ENCODE data around the gene NTM. TPM values are rescaled to one million over a fixed set of nuclear protein-coding genes. Genes with fewer than 3 reads are reported as not detected.

Gene NTM
- total and polyA plus RNA-seq, 9 donors, result 0.16 to 8.5 (median 0.55) TPM; not detected in 3

DNA sequence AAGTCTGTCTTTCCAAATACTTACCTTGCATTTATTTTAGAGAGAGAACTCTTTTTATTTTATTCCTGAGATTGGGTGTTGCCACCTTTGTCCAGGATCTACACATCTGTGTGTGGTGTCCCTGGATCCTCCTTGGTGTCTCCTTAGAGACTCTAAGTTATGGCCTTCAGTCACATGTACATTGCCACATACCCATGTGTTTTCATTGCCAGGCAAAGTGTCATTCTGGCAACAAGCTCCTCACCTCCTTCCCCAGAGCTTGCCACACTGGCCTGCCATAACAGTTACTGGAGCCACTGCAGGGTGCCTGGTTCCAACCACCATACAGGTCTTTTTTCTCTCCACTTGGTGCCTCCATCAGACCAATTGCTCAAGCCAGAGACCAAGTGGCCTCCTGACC, 379.7 kb downstream of the NTM start:
- TF ChIP-seq EP300 (IDR thresholded peaks at IDR 0.05) (no peak), POLR2A (IDR thresholded peaks at IDR 0.05) (no peak), CTCF (IDR thresholded peaks at IDR 0.05) (no peak)
- intact Hi-C loops (cut with DNase I), result no loop called here
- Histone ChIP-seq H3K27me3 (no peaks in the 10 kb centered on the region), H3K27ac (no peak overlapping the region), H3K4me3 (no peak overlapping the region), H3K9me3 (no peaks in the 10 kb centered on the region), H3K4me1 (ENCODE audit: insufficient read depth) (no peaks in the 10 kb centered on the region), H3K36me3 (no peaks in the 10 kb centered on the region)
- DNase-seq, result no peak

DNA sequence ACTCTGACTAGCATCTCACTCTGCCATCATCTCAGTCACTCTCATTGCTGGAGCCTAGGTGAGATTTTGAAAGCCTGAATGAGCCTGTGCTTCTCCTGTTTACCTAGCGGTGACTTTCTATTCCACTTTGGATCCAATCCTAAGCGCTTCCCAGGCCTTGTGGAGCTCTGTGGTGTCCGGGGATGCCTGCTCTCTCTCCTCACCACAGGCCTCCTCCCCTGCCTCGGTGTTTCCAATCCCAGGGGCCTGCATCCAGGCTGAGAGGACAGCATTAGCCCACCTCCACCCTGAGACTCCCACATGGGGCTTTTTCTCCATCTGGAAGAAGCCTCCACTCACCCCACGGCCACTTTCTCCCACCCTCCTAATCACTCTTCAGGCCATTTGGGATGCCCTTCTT, 380.3 kb downstream of the NTM start:
- no peak overlapping the region for H3K4me3 ChIP-seq
- 83 to 89% (median 87%) methylated on average over 5 of the region's 5 CpGs for WGBS, 3 donors
- intact Hi-C loops (cut with DNase I), result no loop called here

DNA sequence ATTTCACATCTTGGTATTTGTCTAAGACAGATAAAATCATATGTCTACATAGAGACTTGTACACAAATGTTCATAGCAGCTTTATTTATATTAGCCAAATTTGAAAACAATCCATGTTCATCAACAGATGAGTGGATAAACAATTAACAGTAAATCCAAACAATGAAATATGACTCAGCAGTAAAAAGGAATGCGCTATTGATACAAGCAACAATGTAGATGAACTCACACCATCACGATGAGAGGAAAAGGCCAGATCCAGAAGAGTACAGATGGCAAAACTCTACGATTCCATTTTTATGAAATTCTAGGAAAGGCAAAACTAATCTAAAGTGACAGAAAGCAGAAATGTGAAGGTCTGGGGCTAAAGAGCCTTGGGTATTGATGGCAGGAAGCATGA, 384.3 kb downstream of the NTM start:
- Histone ChIP-seq H3K27me3 (no peaks in the 10 kb centered on the region), H3K9me3 (no peaks in the 10 kb centered on the region), H3K27ac (no peak overlapping the region), H3K4me1 (ENCODE audit: insufficient read depth) (no peaks in the 10 kb centered on the region), H3K36me3 (no peaks in the 10 kb centered on the region), H3K4me3 (no peak overlapping the region)
- 72 to 83% (median 76%) methylated on average over 3 of the region's 3 CpGs for WGBS, 3 donors
- intact Hi-C loops (cut with DNase I), result no loop called here
- no peak for DNase-seq
- TF ChIP-seq CTCF (IDR thresholded peaks at IDR 0.05), result no peak
- no peak for TF ChIP-seq EP300 (IDR thresholded peaks at IDR 0.05)
- TF ChIP-seq POLR2A (IDR thresholded peaks at IDR 0.05), result no peak

More for the DNA sequence above, 380.3 kb downstream of the NTM start:
- H3K27me3 ChIP-seq, result no peaks in the 10 kb centered on the region
- H3K36me3 ChIP-seq, result no peaks in the 10 kb centered on the region
- H3K9me3 ChIP-seq, result no peaks in the 10 kb centered on the region
- no peak for DNase-seq
- TF ChIP-seq POLR2A (IDR thresholded peaks at IDR 0.05), result no peak
- TF ChIP-seq EP300 (IDR thresholded peaks at IDR 0.05), result no peak
- no peak for TF ChIP-seq CTCF (IDR thresholded peaks at IDR 0.05)
- no peak overlapping the region for H3K27ac ChIP-seq
- no peaks in the 10 kb centered on the region for H3K4me1 ChIP-seq (ENCODE audit: insufficient read depth)

GRCh38 chr11:131756479-131757110, 386.2 kb downstream of the NTM start:
- intact Hi-C loops (cut with DNase I), result no loop called here
- Histone ChIP-seq H3K4me3 (no peak overlapping the region), H3K27ac (no peak overlapping the region), H3K4me1 (ENCODE audit: insufficient read depth) (no peaks in the 10 kb centered on the region), H3K27me3 (no peaks in the 10 kb centered on the region), H3K9me3 (no peaks in the 10 kb centered on the region), H3K36me3 (no peaks in the 10 kb centered on the region)
- no peak for DNase-seq
- 45 to 60% (median 57%) methylated on average over 6 of the region's 6 CpGs for WGBS, 3 donors
- TF ChIP-seq POLR2A (IDR thresholded peaks at IDR 0.05) (no peak), CTCF (IDR thresholded peaks at IDR 0.05) (no peak), EP300 (IDR thresholded peaks at IDR 0.05) (no peak)
